Measurements from ENCODE around the gene CEP19.

Gene CEP19

DNA sequence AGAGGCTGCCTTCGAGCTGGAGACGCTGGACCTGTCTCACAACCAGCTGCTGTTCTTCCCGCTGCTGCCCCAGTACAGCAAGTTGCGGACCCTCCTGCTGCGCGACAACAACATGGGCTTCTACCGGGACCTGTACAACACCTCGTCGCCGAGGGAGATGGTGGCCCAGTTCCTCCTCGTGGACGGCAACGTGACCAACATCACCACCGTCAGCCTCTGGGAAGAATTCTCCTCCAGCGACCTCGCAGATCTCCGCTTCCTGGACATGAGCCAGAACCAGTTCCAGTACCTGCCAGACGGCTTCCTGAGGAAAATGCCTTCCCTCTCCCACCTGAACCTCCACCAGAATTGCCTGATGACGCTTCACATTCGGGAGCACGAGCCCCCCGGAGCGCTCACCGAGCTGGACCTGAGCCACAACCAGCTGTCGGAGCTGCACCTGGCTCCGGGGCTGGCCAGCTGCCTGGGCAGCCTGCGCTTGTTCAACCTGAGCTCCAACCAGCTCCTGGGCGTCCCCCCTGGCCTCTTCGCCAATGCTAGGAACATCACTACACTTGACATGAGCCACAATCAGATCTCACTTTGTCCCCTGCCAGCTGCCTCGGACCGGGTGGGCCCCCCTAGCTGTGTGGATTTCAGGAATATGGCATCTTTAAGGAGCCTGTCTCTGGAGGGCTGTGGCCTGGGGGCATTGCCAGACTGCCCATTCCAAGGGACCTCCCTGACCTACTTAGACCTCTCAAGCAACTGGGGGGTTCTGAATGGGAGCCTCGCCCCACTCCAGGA, 51.5 kb downstream of the CEP19 start:
- no peak for TF ChIP-seq ZFX (IDR thresholded peaks at IDR 0.05)
- TF ChIP-seq, protein P1, sequence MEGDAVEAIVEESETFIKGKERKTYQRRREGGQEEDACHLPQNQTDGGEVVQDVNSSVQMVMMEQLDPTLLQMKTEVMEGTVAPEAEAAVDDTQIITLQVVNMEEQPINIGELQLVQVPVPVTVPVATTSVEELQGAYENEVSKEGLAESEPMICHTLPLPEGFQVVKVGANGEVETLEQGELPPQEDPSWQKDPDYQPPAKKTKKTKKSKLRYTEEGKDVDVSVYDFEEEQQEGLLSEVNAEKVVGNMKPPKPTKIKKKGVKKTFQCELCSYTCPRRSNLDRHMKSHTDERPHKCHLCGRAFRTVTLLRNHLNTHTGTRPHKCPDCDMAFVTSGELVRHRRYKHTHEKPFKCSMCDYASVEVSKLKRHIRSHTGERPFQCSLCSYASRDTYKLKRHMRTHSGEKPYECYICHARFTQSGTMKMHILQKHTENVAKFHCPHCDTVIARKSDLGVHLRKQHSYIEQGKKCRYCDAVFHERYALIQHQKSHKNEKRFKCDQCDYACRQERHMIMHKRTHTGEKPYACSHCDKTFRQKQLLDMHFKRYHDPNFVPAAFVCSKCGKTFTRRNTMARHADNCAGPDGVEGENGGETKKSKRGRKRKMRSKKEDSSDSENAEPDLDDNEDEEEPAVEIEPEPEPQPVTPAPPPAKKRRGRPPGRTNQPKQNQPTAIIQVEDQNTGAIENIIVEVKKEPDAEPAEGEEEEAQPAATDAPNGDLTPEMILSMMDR (conservative IDR thresholded peaks at IDR 0.05) = no peak

DNA sequence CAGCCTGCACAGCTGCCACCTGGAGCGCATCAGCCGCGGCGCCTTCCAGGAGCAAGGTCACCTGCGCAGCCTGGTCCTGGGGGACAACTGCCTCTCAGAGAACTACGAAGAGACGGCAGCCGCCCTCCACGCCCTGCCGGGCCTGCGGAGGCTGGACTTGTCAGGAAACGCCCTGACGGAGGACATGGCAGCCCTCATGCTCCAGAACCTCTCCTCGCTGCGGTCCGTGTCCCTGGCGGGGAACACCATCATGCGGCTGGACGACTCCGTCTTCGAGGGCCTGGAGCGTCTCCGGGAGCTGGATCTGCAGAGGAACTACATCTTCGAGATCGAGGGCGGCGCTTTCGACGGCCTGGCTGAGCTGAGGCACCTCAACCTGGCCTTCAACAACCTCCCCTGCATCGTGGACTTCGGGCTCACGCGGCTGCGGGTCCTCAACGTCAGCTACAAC, 52.1 kb downstream of the CEP19 start:
- peak overlapping the region; percentile 35; the same call in 1 of the 2 replicates for H3K27ac ChIP-seq
- no peak for TF ChIP-seq ZFX (IDR thresholded peaks at IDR 0.05)
- TF ChIP-seq, protein P1 (conservative IDR thresholded peaks at IDR 0.05) = no peak

More for the DNA sequence above, 51.5 kb downstream of the CEP19 start:
- H3K27ac ChIP-seq = peak overlapping the region; percentile 35

Measured in C4-2B (cell line).